Measurements from ENCODE around the gene PPM1M.
A peak's percentile ranks its signal among the peaks of the same experiment; 100 is the strongest.

The PPM1M gene

GRCh38 chr3:52218937-52219650, 26.5 kb upstream of the PPM1M start:
- H3K4me3 Mint-ChIP-seq: no peak overlapping the region
- no peak for DNase-seq
- H3K4me1 Mint-ChIP-seq: peaks cover 31% of the 10 kb centered on the region
- peaks cover 3% of the 10 kb centered on the region for H3K27me3 Mint-ChIP-seq (ENCODE audit: low read depth, poor library complexity)
- H3K36me3 Mint-ChIP-seq (ENCODE audit: low read depth): peaks cover 17% of the 10 kb centered on the region
- TF ChIP-seq CTCF (IDR thresholded peaks at IDR 0.05): no peak
- no peaks in the 10 kb centered on the region for H3K9me3 Mint-ChIP-seq
- H3K27ac Mint-ChIP-seq: no peak overlapping the region

GRCh38 chr3:52220380-52221026, 25.1 kb upstream of the PPM1M start:
- Mint-ChIP-seq H3K27ac (no peak overlapping the region), H3K36me3 (ENCODE audit: low read depth) (peaks cover 9% of the 10 kb centered on the region), H3K9me3 (no peaks in the 10 kb centered on the region), H3K27me3 (ENCODE audit: low read depth, poor library complexity) (peaks cover 3% of the 10 kb centered on the region), H3K4me1 (peaks cover 35% of the 10 kb centered on the region), H3K4me3 (no peak overlapping the region)
- peak; percentile 94 for DNase-seq
- TF ChIP-seq CTCF (IDR thresholded peaks at IDR 0.05): peak; percentile 91

DNA sequence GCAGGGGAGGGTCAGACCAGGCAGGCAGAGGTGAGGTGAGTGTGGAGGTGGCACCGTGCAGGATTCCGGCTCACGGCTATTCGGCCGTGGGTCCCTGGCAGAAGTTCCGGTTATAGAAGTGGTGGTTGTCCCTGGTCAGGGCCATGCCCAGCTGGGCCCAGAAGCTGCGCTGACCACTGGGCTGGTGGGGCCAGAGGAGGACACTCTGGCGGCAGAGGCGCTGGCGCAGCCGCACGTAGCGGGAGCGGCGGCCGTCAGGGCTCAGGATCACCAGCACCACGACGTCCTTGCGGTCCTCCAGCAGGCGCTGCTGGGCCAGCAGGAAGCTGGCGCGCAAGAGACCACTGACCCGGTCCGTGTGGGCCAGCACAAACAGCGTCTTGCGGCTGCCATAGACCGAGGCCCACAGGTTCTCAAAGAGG, 24.4 kb upstream of the PPM1M start:
- H3K27ac Mint-ChIP-seq: no peak overlapping the region
- H3K4me1 Mint-ChIP-seq: peaks cover 41% of the 10 kb centered on the region
- H3K27me3 Mint-ChIP-seq (ENCODE audit: low read depth, poor library complexity): peaks cover 3% of the 10 kb centered on the region
- no peak overlapping the region for H3K4me3 Mint-ChIP-seq
- no peak for DNase-seq
- peaks cover 6% of the 10 kb centered on the region for H3K36me3 Mint-ChIP-seq (ENCODE audit: low read depth)
- no peak for TF ChIP-seq CTCF (IDR thresholded peaks at IDR 0.05)
- H3K9me3 Mint-ChIP-seq: no peaks in the 10 kb centered on the region

DNA sequence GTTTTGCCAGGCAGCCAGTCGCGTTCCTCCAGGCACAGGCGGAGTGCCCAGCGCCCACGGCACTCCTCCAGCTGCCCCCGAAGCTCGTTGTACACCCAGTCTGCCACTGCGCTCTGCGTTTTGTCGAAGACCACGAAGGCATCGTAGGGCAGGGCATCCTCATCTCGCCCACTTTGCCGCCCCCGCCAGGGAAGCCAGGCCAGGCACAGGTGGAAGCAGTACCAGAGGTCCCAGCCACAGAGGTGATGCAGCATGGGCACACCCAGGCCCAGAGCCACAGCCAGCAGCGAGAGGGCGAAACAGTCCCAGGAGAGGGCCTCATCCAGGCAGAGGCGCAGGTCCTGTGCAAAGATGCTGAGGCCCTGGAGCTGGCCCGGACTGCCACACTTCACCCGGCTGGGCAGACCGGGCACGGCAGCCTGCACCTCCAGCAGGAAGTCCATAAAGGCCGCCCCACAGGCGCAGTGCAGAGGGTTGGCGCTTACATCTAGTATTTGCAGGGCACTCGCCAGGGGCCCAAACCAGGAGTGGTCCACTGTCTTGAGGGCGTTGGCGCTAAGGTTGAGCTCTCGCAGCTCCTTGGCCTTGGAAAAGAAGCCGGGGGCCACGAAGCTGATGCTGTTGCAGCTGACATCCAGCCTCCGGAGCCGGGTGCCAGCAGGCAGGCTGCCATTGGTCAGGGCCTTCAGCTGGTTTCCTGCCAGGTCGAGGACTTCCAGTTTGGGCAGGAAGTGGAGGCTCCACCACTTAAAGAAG, 23.8 kb upstream of the PPM1M start:
- Mint-ChIP-seq H3K9me3 (no peaks in the 10 kb centered on the region), H3K36me3 (ENCODE audit: low read depth) (peaks cover 2% of the 10 kb centered on the region), H3K4me1 (peaks cover 45% of the 10 kb centered on the region), H3K4me3 (no peak overlapping the region), H3K27ac (no peak overlapping the region), H3K27me3 (ENCODE audit: low read depth, poor library complexity) (peaks cover 3% of the 10 kb centered on the region)
- TF ChIP-seq CTCF (IDR thresholded peaks at IDR 0.05): no peak
- DNase-seq: no peak

DNA sequence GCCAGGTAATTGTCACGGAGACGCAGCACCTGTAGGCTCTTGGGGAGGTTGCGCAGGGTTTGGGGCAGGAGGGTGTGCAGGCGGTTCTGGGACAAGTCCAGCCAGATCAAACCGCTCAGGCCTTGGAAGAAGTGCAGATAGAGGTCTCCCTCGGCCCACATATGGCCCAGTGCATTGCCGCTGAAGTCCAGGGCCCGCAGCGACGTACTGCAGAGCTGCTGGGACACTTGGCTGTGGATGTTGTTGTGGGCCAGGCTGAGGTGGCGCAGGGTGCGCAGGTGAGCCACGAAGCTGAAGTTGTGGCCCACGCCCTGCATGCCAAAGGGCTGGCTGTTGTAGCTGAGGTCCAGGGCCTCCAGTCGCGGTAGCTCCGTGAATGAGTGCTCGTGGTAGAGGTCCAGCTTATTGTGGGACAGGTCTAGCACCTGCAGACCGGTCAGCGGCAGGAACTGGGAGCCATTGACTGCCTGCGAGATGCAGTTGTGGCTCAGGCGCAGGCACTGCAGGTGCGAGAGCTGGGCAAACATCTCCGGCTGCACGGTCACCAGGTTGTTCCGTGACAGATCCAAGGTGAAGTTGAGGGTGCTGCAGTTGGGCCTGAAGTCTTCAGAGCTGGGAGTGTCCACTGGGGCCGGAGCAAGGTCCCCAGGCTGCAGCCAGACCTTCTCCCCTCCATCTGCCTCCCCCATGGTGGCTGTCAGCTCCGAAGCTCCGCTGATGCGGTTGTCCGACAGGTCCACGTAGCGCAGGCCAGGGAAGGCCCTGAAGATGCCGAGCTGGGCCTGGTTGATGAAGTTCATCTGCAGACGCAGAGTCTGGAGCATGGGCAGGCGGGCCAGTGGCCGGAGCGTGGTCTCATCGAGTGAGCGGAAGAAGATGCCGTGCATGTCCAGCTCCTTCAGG, 23.0 kb upstream of the PPM1M start:
- peaks cover 3% of the 10 kb centered on the region for H3K27me3 Mint-ChIP-seq (ENCODE audit: low read depth, poor library complexity)
- no peaks in the 10 kb centered on the region for H3K36me3 Mint-ChIP-seq (ENCODE audit: low read depth)
- H3K9me3 Mint-ChIP-seq: no peaks in the 10 kb centered on the region
- TF ChIP-seq CTCF (IDR thresholded peaks at IDR 0.05): no peak
- H3K4me3 Mint-ChIP-seq: no peak overlapping the region
- no peak for DNase-seq
- no peak overlapping the region for H3K27ac Mint-ChIP-seq
- H3K4me1 Mint-ChIP-seq: peaks cover 39% of the 10 kb centered on the region
